Measurements from ENCODE around the gene CACNB4. TPM values are rescaled to one million over a fixed set of nuclear protein-coding genes. Genes with fewer than 3 reads are reported as not detected.

Gene CACNB4
- total and polyA plus RNA-seq, 2 of the 4 experiments (the other 2 are of a cell fraction): 0.12 to 0.36 TPM

DNA sequence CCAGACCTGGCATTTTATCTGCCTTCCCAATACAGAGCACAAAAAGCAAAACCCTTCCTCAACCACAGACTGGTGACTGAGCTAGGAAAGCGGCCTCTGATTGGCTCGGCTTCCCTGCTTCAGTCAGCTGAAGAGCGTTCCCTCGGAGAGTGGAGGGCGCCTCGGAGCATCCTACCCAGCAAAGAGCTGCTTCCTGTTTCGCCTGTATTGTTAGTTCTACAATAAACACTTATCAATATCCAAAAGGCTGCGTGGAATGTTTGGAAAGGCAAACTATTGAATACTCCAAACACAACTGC lies 125.0 kb downstream of the CACNB4 start:
- H2AFZ ChIP-seq (replicated peaks; ENCODE audit: low read length, poor library complexity): peak overlapping the region; percentile 76
- ATAC-seq (ENCODE audit: low read depth) (peak; percentile 83), DNase-seq (peak; percentile 29)
- no peaks in the 10 kb centered on the region for H3K9me1 ChIP-seq (ENCODE audit: insufficient read depth, low read length)
- H3K18ac ChIP-seq (ENCODE audit: low read depth, low read length): no peak overlapping the region
- in situ Hi-C loops (cut with MboI; ENCODE audit: low sequenced_read_pairs) (no loop called here), intact Hi-C loops (cut with micrococcal nuclease) (no loop called here), dilution Hi-C loops (cut with HindIII; ENCODE audit: low sequenced_read_pairs, unreplicated experiment) (no loop called here)
- no peak overlapping the region for H3K4ac ChIP-seq (ENCODE audit: low read depth, low read length)
- no peak overlapping the region for H4K91ac ChIP-seq (ENCODE audit: insufficient read depth, low read depth, low read length)
- no TSS peak for BruUV-seq (replicated peaks)
- no peak overlapping the region for H3K27ac ChIP-seq (ENCODE audit: insufficient read depth, low read length)
- no peak overlapping the region for H2BK120ac ChIP-seq (ENCODE audit: low read depth, low read length)
- H3K4me3 ChIP-seq (ENCODE audit: insufficient read depth, low read depth, low read length): no peak overlapping the region
- no peak for TF ChIP-seq CTCF (conservative IDR thresholded peaks at IDR 0.05; ENCODE audit: low read depth, low read length)
- no peak for TF ChIP-seq BHLHE40 (IDR thresholded peaks at IDR 0.05; ENCODE audit: low read depth, low read length)
- TF ChIP-seq MAZ (IDR thresholded peaks at IDR 0.05; ENCODE audit: borderline replicate concordance, low read depth, low read length): no peak
- TF ChIP-seq RFX5 (IDR thresholded peaks at IDR 0.05; ENCODE audit: low read depth, low read length): no peak
- TF ChIP-seq CEBPB (IDR thresholded peaks at IDR 0.05; ENCODE audit: low read depth, low read length): no peak
- TF ChIP-seq CHD1 (IDR thresholded peaks at IDR 0.05; ENCODE audit: low read depth, low read length): no peak
- no peak for TF ChIP-seq NFE2L2 (IDR thresholded peaks at IDR 0.05; ENCODE audit: low read depth, low read length)
- TF ChIP-seq FOS (IDR thresholded peaks at IDR 0.05; ENCODE audit: low read depth, low read length): no peak
- TF ChIP-seq POLR2A (IDR thresholded peaks at IDR 0.05; ENCODE audit: low read depth, low read length): no peak
- no peak for TF ChIP-seq SMC3 (IDR thresholded peaks at IDR 0.05; ENCODE audit: low read depth, low read length)
- TF ChIP-seq RAD21 (IDR thresholded peaks at IDR 0.05; ENCODE audit: low read length): no peak
- no peaks in the 10 kb centered on the region for H3K9me3 ChIP-seq (ENCODE audit: control insufficient read depth, insufficient read depth, low read length)
- H3K4me2 ChIP-seq (ENCODE audit: low read depth, low read length): no peak overlapping the region
- H4K20me1 ChIP-seq (ENCODE audit: insufficient read depth, low read length): no peaks in the 10 kb centered on the region
- no peak overlapping the region for H2BK20ac ChIP-seq (ENCODE audit: low read depth, low read length)
- no peak overlapping the region for H4K5ac ChIP-seq (ENCODE audit: low read depth, low read length)
- ChIA-PET POLR2A (ENCODE audit: unreplicated experiment) (no interaction called here), CTCF (no interaction called here)
- H3K23ac ChIP-seq (ENCODE audit: low read depth, low read length): no peak overlapping the region
- no peak overlapping the region for H3K56ac ChIP-seq (ENCODE audit: extremely low read depth, insufficient read depth, low read length)
- H2BK15ac ChIP-seq (ENCODE audit: low read depth, low read length): no peak overlapping the region
- H3K4me1 ChIP-seq (ENCODE audit: control insufficient read depth, insufficient read depth, low read length): no peaks in the 10 kb centered on the region
- H2BK5ac ChIP-seq (ENCODE audit: low read depth, low read length, poor library complexity, severe bottlenecking): no peak overlapping the region
- no peak overlapping the region for H3K9ac ChIP-seq (ENCODE audit: low read depth, low read length)
- no peak overlapping the region for H4K8ac ChIP-seq (ENCODE audit: low read depth in 2 of 2, low read length in 2 of 2)
- H3K79me1 ChIP-seq (ENCODE audit: low read depth in 1 of 2, low read length in 2 of 2): no peaks in the 10 kb centered on the region
- 0% methylated on average over 2 of the region's 8 CpGs; no CpG with 5 or more reads in 1 of the 2 experiments for WGBS, 2 experiments (ENCODE audit: extremely low coverage in 2 of 2, insufficient read length in 1 of 2)
- no peak overlapping the region for H2AK9ac ChIP-seq (replicated peaks; ENCODE audit: low read depth, low read length, poor library complexity)
- H2AK5ac ChIP-seq (ENCODE audit: low read depth, low read length): no peak overlapping the region
- H3K14ac ChIP-seq (replicated peaks; ENCODE audit: low read depth, low read length): no peak overlapping the region
- no peaks in the 10 kb centered on the region; the same call in none of the 2 replicates for H3K27me3 ChIP-seq (ENCODE audit: control insufficient read depth, insufficient read depth, low read length)
- no peaks in the 10 kb centered on the region for H3K36me3 ChIP-seq (ENCODE audit: control insufficient read depth, insufficient read depth, low read length)
